SK-N-SH treated with all-trans-retinoic acid at 6 μM for 48 hours (cell line): Measurements from ENCODE around the gene SLC22A12.

ENCODE experiments used
- ATAC-seq: fragments of 200-7000 bp; cut with Tn5 transposase; 3 replicates; pipeline ENCODE4 v1.9.1; 2020; ENCODE audit warnings: mild to moderate bottlenecking, moderate library complexity
- ARNTL ChIP-seq: fragments of 450-650 bp; formaldehyde crosslinking; IDR thresholded peaks from 2 replicates; pipeline ENCODE4 v1.5.0; 2020; ENCODE audit warnings: low read depth, mild to moderate bottlenecking, moderate library complexity, borderline replicate concordance
- BACH2 ChIP-seq: fragments of 250-450 bp; sonication (Bioruptor Pico); IDR thresholded peaks from 2 replicates; pipeline ENCODE4 v1.9.0; 2021; ENCODE audit warnings: mild to moderate bottlenecking, borderline replicate concordance
- CREB5 ChIP-seq: fragments of 250-450 bp; sonication (Bioruptor Pico); IDR thresholded peaks from 2 replicates; pipeline ENCODE4 v1.5.1; 2020; ENCODE audit warnings: low read depth, mild to moderate bottlenecking, moderate library complexity
- CSRNP3 ChIP-seq: fragments of 250-450 bp; sonication (Bioruptor Pico); IDR thresholded peaks from 2 replicates; pipeline ENCODE4 v1.5.1; 2021; ENCODE audit warnings: mild to moderate bottlenecking, moderate library complexity
- ESRRG ChIP-seq: fragments of 250-450 bp; sonication (Bioruptor Pico); IDR thresholded peaks from 2 replicates; pipeline ENCODE4 v1.6.1; 2021; ENCODE audit warnings: mild to moderate bottlenecking
- ISL1 ChIP-seq: fragments of 250-450 bp; sonication (Bioruptor Pico); IDR thresholded peaks from 2 replicates; pipeline ENCODE4 v2.1.2; 2022; ENCODE audit warnings: mild to moderate bottlenecking, moderate library complexity
- OSR1 ChIP-seq: fragments of 250-450 bp; sonication (Bioruptor Pico); IDR thresholded peaks from 2 replicates; pipeline ENCODE4 v1.8.0; 2022; ENCODE audit warnings: moderate library complexity, mild to moderate bottlenecking, inconsistent platforms
- PATZ1 ChIP-seq: fragments of 250-450 bp; sonication (Bioruptor Pico); IDR thresholded peaks from 2 replicates; pipeline ENCODE4 v1.8.0; 2020; ENCODE audit warnings: mild to moderate bottlenecking, moderate library complexity, borderline replicate concordance
- POU6F1 ChIP-seq: fragments of 250-450 bp; sonication (Bioruptor Pico); IDR thresholded peaks from 2 replicates; pipeline ENCODE4 v1.8.0; 2021; ENCODE audit warnings: low read depth, mild to moderate bottlenecking, moderate library complexity, borderline replicate concordance
- PPARA ChIP-seq: fragments of 250-450 bp; sonication (Bioruptor Pico); IDR thresholded peaks from 2 replicates; pipeline ENCODE4 v1.5.0; 2020; ENCODE audit warnings: mild to moderate bottlenecking, borderline replicate concordance
- RARB ChIP-seq: fragments of 250-450 bp; sonication (Bioruptor Pico); IDR thresholded peaks from 2 replicates; pipeline ENCODE4 v1.8.0; 2021; ENCODE audit warnings: mild to moderate bottlenecking, moderate library complexity
- SNAI2 ChIP-seq: fragments of 250-450 bp; sonication (Bioruptor Pico); IDR thresholded peaks from 2 replicates; pipeline ENCODE4 v1.5.0; 2020; ENCODE audit warnings: mild to moderate bottlenecking, moderate library complexity
- TCF4 ChIP-seq: fragments of 250-450 bp; sonication (Bioruptor Pico); IDR thresholded peaks from 2 replicates; pipeline ENCODE4 v1.8.0; 2021; ENCODE audit warnings: mild to moderate bottlenecking, moderate library complexity, borderline replicate concordance
- TOX ChIP-seq: fragments of 250-450 bp; sonication (Bioruptor Pico); IDR thresholded peaks from 2 replicates; pipeline ENCODE4 v1.8.0; 2021; ENCODE audit warnings: mild to moderate bottlenecking, moderate library complexity, borderline replicate concordance
- TSHZ2 ChIP-seq: fragments of 250-450 bp; sonication (Bioruptor Pico); IDR thresholded peaks from 2 replicates; pipeline ENCODE4 v1.5.0; 2020; ENCODE audit warnings: mild to moderate bottlenecking, moderate library complexity
- ZC3H10 ChIP-seq: fragments of 250-450 bp; sonication (Bioruptor Pico); IDR thresholded peaks from 2 replicates; pipeline ENCODE4 v1.5.1; 2021; ENCODE audit warnings: mild to moderate bottlenecking, moderate library complexity
- ZFP3 ChIP-seq: fragments of 250-450 bp; sonication (Bioruptor Pico); IDR thresholded peaks from 2 replicates; pipeline ENCODE4 v1.5.0; 2020; ENCODE audit warnings: mild to moderate bottlenecking, moderate library complexity
- ZFP30 ChIP-seq: fragments of 450-650 bp; formaldehyde crosslinking; IDR thresholded peaks from 2 replicates; pipeline ENCODE4 v1.5.0; 2022; ENCODE audit warnings: mild to moderate bottlenecking, moderate library complexity
- ZNF565 ChIP-seq: fragments of 450-650 bp; formaldehyde crosslinking; conservative IDR thresholded peaks from 2 replicates; pipeline ENCODE4 v1.5.0; 2020; ENCODE audit warnings: low read depth, mild to moderate bottlenecking, moderate library complexity
- ZNF70 ChIP-seq: fragments of 450-650 bp; formaldehyde crosslinking; IDR thresholded peaks from 2 replicates; pipeline ENCODE4 v1.5.0; 2020; ENCODE audit warnings: mild to moderate bottlenecking, moderate library complexity

Gene SLC22A12

GRCh38 chr11:64629796-64630562, 39.0 kb downstream of the SLC22A12 start:
- TF ChIP-seq ESRRG (CRISPR knock-in tag) (no peak), ARNTL (CRISPR knock-in tag) (no peak), ISL1 (CRISPR knock-in tag) (no peak), BACH2 (CRISPR knock-in tag) (no peak), ZFP3 (CRISPR knock-in tag) (no peak), CSRNP3 (no peak), ZNF565 (CRISPR knock-in tag) (no peak), TOX (CRISPR knock-in tag) (no peak), PPARA (CRISPR knock-in tag) (no peak), TCF4 (no peak), POU6F1 (no peak), CREB5 (no peak), RARB (CRISPR knock-in tag) (no peak), TSHZ2 (no peak), ZFP30 (no peak), SNAI2 (no peak), ZNF70 (CRISPR knock-in tag) (no peak), PATZ1 (CRISPR knock-in tag) (no peak)
- no peak for ATAC-seq

- no peak for ATAC-seq
- TF ChIP-seq TSHZ2 = no peak
- no peak for TF ChIP-seq TCF4
- no peak for TF ChIP-seq POU6F1
- no peak for TF ChIP-seq BACH2 (CRISPR knock-in tag)
- no peak for TF ChIP-seq ZFP3 (CRISPR knock-in tag)
- TF ChIP-seq OSR1 = no peak
- TF ChIP-seq ZFP30 = no peak
- TF ChIP-seq ZC3H10 (CRISPR knock-in tag) = no peak
Measured at GRCh38 chr11:64631675-64632074, 40.7 kb downstream of the SLC22A12 start.
